Activated CD8-positive, alpha-beta memory T cell treated with anti-CD3 and anti-CD28 coated beads, Interleukin-2, amount 50 U/mL, for 24 hours (primary cell): ENCODE data around the gene MPHOSPH6.
"Not testable (repeated sequence)": the region's sequence is repeated elsewhere in the genome, so short reads cannot be mapped to it uniquely, and the experiment has no call there.

Source experiments
- DNase-seq: peaks from one replicate; pipeline ENCODE4 v3.0.0-alpha.2; 2020; ENCODE audit errors: extremely low read depth

Gene MPHOSPH6, protein sequence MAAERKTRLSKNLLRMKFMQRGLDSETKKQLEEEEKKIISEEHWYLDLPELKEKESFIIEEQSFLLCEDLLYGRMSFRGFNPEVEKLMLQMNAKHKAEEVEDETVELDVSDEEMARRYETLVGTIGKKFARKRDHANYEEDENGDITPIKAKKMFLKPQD

DNA sequence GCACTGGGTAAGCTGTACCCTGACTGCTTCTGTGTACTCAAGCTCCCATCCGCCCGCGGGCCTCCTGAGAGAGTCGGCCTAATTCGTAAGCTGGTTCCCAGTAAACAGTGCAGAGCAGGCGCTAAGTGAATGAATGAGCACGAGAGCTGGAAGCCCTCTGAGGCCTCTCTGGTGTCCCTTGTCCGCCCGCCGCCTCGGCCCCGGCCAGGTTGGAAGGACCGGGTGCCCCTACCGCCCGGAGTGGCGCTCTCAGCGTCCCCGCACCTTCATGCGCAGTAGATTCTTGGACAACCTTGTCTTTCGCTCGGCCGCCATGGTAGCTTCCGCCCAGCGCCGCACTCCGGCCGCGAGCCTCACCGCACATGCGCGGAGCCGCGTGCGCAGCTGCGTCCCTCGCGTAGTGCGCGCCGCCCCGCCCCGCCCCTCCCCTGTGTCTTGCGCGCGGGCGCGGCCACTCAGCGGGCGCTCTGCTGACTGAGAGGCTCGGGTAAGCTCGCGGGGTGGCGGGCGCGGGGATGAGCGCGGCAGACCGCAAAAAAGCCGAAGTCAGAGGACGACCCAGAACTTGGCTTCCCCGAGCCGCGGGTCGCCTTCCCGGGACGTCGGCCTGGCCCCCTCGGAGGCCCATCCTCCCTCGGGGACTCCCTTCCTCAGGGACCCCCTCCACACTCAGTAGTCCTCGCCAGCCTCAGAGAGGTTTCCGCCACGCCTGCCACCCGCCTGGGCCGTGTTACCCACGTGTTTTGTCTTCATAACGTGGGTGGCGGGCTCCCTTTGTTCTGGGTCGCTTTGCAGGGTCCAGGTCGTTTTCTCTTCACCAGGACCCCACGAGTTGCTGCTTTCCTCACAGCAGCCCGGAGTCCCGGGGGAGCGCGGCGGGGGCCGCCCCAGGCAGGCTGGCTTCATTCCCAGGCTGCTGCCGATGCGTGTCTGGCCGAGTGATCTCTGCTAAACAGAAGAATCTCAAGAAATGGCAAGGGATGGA is at the start of gene MPHOSPH6:
Gene MPHOSPH6, minus strand, starts transcription at position 364 of the 985 bp plus-strand sequence. Its CDS starts 49 bp downstream, at position 315.
- peak; percentile 60 for DNase-seq

DNA sequence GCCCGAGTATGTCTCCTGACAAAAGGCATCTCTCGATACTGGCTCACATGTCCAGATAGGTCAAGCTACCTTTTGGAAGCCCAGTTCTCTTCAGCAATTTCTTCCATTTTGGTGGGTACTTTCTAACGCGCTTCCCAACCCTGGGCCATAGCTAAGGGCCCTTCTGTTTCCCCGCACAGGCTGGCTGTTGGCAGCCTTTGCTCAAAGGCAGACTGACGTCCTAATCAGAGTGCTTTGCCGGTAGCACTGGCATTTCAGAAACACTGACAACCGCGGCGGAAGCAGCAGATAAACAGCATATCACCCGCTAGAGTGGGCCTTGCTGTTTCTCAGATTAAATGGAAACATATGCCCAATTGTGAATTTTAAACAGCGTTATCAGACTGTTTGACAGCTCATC is 49.3 kb upstream of the MPHOSPH6 start:
- no peak for DNase-seq

DNA sequence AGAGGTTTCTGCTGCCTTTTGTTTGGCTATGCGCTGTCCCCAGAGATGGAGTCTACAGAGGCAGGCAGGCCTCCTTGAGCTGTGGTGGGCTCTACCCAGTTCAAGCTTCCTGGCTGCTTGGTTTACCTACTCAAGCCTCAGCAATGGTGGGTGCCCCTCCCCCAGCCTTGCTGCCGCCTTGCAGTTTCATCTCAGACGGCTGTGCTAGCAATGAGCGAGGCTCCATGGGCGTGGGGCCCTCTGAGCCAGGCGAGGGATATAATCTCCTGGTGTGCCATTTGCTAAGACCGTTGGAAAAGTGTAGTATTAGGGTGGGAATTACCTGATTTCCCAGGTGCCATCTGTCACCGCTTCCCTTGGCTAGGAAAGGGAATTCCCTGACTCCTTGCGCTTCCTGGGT is 39.3 kb upstream of the MPHOSPH6 start:
- not testable (repeated sequence) for DNase-seq

DNA sequence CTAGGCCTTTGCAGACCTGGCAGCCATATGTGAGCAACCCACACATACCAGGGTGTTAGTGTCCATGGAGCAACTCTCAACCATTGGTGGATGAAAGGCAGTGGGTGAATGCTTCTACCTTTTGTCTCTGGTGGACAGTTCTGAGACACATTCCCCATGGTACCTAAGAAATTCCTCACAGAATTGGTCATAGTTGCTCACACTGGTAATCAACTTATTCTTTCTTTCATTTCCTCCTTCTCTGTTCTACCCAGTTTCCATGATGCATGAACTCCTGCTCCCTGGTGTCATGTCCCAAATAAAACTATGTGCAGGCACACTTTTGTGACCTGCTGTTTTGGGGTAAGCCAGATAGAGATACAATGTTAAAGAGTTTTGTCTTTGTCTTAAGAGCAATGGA is 33.2 kb upstream of the MPHOSPH6 start:
- no peak for DNase-seq

DNA sequence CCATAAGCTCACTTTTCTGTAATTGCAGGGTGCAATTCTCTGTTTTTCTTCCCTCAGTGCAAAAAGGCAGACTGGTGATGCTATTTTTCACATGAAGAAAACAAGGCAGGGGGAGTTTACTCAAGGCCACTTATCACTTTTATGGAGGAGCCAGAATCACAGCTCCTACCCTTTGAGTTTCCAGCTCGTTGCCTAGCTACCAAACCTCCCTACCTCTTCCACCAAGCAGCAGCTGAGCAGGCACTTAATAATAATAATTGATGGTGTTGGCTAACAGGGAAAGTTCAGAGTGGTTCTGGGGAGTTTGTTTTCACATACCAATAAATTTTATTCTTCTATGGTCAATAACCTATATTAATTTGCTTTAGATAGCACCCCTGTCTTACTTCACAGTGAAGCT is 31.9 kb upstream of the MPHOSPH6 start:
- no peak for DNase-seq

DNA sequence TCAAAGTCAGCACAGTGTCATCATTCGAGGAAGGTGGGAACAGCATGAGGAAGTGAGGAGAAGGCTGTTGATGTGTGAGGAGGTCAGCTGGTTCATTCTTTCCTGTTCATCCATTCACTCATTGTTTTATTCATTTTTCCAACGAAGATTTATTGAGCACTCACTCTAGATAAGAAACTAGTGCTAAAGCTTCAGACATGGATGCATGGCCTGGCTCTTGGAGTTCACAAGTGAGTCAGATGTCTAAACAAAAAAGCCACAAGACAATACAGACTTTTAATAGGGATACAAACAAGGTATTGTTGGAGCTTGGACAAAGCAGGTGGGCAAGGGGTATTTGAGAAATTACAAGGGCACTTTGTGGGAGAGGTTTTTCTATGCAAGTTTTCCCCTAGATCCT is 31.3 kb upstream of the MPHOSPH6 start:
- no peak for DNase-seq

DNA sequence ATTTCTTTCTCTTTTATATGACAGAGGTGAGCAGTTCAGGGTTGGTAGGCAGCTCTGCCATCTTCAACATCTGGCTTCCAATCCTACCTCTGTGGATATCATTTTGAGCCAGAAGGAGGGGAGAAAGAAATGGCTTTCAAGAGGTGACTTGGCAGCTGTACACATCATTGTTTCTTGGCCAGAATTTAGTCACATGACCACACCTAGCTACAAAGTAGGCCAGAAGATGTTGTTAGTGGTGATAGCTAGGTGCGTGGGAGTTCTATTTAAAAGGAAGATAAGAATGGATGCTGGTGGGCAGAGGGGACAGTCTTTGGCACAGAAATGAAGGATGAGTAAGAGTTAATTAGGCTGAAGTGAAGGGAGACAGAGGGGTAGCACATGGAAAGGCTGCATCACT is 29.2 kb upstream of the MPHOSPH6 start:
- no peak for DNase-seq

DNA sequence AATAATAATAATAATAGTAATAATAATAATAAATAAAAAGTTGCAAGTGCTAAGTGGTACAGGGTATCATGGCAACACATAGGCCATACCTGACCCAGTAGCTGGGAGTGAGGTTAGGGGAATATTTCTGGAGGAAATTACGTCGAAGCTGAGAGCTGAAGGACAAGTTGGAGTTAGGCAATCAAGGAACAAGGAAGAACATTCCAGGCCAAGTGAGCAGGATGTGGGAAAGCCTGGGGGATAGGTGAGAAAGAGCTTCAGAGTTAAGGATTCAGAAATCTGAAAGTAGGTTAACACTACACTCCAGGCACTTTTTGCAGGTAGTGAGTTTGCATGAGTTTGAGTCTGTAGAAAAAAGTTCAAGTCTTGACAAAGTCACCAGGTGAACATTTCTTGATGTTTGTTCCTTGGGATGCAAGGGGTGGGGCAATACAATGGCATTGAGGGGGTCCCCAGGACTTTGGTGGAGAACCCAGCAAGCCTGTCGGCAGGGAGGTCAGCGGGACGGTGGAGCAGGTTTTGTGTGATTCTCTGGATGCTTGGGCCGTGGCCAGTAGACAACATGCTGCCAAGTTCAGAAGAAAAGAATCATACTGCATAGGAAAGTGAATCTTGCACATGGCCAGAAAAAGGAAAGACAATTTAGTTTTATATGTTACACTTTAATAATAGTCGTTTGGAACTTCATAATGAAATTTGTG is 27.7 kb upstream of the MPHOSPH6 start:
- no peak for DNase-seq

DNA sequence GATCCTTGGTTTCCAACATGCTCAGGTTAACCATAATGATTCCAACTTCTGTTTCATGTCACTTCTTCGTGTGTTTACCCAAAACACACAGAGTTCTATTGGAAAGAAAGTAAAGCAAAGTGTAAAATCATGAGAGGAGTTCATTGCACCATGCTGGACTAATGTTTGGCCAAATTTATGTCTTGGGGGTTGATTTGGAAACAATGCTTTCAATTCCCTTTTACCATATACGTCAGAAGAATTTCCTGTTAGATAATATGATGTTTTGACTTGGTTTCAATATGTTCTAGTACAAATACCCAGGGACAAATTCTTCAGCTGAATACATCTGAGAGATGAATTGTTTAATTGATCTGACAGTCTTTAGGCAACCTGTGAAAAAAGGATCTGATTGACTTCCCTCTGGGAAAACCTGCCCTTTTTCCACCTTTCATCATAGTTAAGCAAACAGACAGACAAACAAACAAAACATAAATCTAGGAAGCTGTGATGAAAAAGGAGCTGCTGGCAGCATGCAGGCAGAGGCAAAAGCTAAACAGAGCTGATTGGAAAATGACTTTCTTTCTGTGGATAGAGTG is 26.0 kb upstream of the MPHOSPH6 start:
- DNase-seq, result no peak

DNA sequence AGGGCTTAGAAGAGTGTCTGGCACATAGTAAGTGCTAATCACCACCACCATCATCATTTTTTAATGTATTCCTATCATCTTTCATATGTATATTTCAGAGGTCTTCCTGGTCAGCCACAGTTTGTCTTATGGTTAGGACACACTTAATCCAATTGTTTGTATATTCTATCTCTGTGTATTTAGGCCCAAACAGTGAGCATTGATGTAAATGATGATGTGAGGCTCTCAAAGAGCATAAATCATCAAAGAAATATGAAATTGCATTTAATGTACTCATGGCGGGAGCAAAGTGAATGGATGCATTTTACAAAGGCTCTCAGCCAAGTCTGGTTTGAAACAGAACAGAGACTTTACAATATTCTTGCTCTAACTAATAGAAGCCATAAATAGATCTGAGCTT is 24.1 kb upstream of the MPHOSPH6 start:
- no peak for DNase-seq

DNA sequence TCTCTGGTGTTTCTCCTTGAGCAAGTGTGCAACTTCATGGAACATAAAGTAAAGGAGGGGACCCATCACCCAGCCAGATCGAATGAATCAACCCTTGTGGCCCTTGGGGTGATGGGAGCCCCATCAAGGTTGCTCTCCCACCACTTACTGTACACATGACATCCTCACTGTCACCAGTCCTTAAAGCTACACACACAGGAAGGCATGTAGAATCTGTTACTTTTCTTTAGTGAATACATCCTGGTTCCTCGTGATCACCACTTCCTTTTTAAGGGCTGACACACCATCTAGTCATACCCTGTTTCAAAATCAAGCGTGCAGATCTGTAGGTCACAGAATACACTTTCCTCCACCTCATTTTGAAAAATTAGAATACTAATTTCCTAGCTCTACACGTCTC is 22.6 kb upstream of the MPHOSPH6 start:
- no peak for DNase-seq

DNA sequence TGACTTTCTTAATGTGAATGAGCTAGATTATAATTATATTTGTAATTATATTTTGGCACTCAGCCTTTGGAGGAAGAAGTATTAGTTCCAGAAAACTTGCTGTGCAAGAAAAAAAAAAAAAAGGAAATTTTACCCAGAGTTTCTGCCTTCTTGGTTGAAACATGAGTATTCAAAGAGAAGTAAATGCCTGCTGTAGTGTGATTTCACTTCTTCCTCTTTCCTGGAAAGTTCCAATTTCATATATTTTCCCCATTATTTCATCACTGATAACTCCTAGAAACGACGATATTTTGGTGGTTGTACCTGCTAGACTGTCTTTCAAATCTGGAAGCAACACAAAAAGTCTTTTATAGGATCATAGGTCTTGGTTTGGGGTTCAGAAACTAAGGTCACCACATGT is 20.4 kb upstream of the MPHOSPH6 start:
- DNase-seq, result no peak

DNA sequence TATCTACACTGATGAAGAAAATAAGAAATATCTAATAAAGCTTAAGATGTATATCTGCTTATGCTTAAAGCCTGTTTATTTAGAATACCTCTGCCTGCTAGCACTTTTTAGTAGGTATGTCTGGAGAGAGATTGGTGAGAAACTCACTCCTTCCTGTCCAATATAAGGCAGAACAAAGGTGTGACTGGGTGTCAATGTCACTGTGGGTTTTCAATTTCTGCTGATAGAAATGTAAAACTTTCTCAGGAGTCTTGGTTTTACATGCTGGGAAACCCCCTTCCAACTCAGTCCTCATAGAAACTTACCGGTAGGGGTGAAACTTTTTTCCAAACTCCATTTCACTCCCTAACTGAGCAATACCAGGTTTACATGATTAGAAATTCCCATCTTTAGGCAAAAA is 17.8 kb upstream of the MPHOSPH6 start:
- DNase-seq, result no peak

DNA sequence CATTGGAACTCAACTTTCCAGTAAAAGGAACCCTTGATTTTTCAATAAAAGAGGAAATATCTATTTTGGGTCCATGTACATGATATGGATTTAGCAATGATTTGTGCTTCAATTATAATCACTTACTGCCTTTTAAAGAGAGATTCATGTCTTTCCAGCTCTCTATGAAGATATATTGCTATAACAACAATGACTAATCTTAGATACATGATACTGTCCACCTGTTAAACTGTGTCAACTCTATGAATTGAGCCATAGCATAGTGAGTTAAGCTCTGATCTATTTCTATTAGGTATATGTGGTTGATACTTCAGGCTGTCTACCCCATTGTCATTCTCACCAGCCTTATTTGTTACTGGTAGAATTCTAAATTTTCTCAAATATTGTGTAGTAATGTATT is 15.0 kb upstream of the MPHOSPH6 start:
- no peak for DNase-seq

DNA sequence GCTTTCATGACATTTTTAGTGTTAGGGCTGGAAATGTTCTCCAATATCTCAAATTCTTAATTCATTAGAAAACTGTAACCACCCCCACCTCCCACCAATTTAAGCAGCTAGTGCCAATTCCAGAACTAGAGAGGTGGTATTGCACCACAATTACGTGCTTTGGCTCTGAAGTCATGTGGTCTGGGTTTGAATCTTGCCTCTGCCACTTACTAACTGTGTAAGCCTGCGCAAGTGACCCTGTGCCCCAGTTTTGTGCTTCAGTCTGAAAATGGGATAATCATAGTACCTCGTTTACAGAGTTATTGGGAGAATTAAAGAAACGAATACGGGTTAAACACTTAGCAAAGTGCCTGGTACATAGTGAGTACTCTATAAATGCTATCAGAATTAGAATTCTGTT is 14.2 kb upstream of the MPHOSPH6 start:
- no peak for DNase-seq

DNA sequence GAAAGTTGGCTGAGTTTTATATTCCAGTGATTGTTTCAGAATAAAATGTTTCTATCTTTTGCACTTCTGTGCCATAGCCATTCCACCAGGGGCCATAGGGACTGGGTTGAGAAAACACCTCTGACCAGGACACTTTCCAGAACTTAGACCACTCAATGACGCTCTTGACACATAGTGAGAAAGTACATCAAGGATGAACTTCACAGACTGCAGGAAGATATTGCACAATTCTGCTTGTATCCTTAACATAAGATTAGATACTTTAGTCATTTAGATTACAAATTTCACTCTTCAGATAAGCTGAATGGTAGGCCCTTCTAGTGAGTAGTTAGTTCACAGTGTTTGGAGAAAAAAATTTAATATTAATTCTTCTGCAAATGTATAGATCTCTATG is 13.0 kb upstream of the MPHOSPH6 start:
- DNase-seq, result no peak

DNA sequence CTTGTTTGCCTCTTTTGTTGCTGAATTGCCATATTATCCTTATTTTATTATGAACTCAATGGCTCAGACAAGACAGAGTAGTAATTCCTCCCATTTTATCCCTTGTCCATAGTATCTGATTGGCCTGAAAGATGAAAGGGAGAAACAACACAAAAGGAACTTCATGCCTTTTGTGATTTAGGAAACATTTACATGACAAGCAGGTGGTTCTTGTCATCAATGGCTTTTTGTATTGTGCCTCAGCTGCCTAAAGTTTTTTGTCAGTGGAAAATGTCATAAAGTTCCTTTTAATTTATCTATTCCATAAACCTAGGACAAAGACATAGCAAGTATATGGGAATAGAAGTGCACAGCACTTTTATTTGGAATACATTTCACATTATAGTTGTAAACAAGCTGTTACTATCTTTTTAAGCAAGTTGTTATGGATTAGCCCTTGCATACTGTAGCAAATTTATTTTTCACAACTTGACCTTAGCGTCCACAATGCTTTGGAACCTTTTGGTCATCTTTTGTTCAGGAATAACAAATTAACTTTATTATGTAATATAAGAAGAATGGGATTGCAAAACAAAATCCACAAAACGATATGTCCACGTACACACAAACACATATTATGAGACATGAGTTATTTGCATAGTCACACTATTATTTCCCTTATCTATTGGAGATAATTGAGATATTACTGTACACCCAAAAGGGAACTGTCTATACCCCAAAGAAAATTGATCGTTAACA is 12.4 kb upstream of the MPHOSPH6 start:
- DNase-seq, result no peak

DNA sequence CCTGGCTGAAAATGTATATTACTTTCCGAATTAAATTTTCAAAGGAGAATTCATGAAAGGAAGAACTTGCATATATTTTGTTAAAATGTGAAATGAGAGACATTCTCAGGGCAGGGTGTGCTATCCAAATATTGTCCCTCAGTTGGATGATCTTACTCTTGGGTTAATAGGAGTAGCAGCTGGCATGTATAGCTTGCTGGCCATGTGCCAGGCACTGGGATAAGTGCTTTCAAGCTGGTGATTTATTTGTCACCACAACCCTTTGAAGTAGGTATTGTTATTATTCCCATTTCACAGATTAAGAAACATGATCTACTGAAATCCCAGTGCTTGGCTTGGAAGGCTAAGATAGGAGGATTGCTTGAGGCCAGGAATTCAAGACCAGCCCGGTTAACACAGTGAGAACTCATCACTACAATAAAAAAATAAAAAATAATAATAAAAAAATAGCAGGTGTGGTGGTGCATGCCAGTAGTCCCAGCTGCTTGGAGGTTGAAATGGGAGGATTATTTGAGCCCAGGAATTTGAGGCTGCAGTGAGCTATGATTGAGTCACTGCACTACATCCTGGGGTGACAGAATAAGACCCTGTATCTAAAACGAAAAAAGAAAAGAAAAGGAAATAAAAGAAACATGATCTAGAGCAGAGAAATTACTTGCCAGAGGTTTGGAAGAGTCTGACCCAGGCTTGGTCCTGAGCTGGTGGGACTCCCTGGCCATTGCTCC is 11.6 kb upstream of the MPHOSPH6 start:
- DNase-seq, result no peak

DNA sequence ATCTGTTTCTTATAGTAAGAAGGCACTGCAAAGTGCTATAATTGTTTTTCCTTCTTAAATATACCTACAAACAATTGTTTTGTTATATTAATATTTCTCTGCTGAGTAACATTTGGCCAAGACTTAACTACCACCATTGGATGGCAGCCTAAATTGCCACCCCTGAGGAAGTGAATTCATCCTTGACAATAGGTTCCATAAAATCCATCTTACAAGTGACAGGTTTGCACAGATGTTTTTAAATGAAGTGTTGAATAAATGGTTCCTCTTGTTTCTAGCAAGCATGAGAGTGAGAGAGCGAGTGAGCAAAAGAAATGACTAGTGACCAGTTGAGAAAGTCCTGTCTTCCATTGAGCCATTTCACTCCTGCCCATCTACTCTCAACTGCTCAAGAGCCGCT is 8.3 kb upstream of the MPHOSPH6 start:
- no peak for DNase-seq

DNA sequence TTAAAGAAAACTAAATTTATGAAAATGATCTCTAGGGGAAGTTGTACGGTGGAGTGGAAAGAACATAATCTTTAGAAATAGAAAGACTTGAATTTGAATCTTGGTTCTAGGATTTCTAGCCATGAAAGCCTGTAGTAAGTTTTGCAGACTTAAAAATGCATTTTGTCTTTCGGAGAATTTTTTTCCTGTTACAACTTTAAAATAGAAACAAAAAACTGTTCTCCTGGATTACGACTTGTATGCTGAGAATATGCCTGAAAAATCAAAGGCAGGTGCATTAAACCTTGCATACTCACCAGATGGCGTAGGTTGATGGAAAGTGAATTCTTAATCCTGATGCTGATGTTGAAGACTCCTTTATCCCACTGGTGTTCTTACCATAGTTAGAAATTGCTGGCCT is 7.5 kb upstream of the MPHOSPH6 start:
- no peak for DNase-seq

DNA sequence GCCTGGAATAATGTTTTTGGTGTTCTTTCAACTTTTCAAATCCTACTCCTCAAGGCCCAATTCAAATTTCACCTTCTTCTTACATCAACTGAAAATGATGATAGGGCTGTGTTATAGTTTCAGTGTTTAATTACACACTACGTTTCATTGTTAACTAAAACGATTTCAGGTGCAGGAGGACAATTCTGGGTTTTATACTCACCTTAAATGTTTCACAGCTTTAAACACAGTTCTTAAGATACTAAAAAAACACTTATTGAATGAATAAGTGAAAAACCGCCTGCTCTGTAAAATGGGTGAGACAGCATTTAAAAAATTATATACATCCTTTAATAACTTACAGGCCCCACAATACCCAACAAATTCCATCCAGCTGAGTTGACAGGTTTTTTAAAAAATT is 6.2 kb upstream of the MPHOSPH6 start:
- no peak for DNase-seq
